Right hindlimb (tissue), 1 donor: ENCODE measurements around the gene PPP1R3C.

ENCODE experiments used
- DNase-seq: peaks from one replicate; pipeline ENCODE4 v3.0.0-alpha.2; 2018

The PPP1R3C gene

GRCh38 chr10:91629715-91630549 is 2.9 kb downstream of the PPP1R3C start:
- no peak for DNase-seq

DNA sequence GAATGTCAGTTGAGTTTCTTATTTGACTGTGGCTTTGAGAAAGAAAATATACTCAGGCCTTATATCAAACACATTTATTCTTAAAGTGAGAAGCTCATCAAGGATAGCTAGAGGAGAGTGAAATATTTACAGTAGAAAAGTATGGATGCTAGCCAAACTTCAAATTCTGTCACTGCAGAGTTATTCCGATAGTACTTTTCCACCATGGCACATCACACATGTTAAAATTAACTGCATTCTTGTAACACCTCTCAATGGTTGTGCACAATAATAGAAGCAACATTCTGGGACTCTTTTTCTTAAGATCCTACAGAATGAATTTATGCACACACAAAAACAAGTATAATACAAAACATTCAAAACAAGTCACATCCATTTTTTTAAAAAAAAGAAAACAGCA is 4.5 kb downstream of the PPP1R3C start:
- DNase-seq = no peak

GRCh38 chr10:91627344-91628102 is 5.3 kb downstream of the PPP1R3C start:
- DNase-seq = no peak

DNA sequence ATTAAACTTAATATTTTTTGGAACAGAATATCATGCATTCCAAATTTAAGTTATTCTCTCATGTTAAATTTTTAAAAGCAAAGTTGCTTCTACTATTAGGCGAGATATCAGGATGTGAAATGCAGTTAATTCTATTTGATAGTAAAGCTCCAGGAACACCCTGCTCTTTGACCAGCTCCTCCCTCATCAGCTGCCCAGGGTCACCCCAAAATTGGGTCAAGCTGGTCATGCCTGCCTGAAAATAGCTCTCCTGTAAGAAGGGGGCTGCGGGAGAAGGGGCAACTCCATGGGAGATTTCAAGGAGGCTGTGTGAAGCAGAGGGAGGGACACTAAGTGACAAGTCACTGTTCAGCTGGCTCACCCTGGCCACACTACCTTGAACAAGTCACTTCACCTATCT is 5.9 kb downstream of the PPP1R3C start:
- no peak for DNase-seq

DNA sequence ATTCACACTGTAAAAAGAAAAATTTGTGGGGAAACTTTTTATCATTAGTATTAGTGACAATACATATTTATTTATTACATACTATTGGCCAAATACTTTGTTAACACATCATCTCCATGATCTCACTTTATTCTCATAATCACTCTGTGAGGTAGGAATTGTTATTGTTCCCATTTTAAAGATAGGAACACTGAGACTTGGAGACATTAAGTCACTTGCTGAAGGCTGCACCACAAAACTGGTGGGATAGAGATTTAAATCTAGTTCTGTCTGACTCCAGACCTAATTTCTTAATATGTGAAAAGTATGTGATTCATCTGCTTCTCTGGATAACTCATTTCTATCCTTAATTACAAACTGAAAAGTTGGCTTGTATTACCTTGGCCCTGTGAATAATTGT is 8.2 kb downstream of the PPP1R3C start:
- DNase-seq = no peak

DNA sequence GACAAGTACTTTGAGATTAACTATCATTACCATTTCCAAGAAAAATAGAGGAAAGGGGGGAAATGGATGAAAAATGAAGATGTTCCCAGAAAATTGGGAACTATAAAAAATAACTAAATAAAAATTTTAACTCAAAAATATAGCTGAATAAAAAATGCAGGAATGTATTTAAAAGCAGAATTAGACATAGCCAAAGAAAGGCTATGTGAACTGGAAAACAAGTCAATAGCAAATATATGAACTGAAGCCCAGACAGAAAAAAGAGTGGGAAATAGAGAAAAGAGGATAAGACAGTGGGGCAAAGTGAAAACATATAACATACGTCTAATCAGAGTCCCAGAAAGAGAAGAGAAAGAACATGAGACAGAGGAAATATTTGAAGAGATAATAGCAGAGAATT is 10.3 kb downstream of the PPP1R3C start:
- no peak for DNase-seq

DNA sequence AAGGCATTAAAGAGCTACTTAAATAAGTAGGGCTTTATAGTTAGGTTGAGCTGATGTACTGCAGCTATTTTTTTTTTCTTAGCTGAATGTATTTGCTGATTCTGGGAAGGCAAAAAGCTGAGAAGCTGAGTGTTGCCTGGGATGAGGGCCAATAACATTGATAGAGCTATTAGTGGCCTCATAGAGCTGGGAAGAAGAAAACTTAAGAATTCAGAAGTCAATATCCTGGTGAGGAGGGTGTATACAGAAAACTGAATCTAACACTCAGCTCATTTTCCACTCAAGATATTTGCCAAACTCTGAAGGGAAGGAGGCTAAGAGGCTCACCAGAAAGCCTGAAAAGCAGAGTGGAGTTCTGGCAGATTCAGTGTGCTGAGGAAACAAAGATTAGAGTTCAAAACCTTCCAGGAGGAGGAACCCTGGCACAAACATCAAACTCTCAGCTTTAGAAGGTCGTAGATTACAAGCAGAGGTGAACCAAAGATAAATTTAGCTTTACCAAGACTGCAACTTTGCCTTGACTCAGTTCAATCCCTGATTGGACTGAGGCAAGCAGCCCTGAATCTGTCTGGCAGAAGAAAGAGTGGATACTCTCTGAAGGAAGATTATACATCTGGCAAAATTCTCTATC is 11.3 kb downstream of the PPP1R3C start:
- no peak for DNase-seq

- no peak for DNase-seq
These were observed 15.7 kb downstream of the PPP1R3C start for GRCh38 chr10:91617072-91617609.

DNA sequence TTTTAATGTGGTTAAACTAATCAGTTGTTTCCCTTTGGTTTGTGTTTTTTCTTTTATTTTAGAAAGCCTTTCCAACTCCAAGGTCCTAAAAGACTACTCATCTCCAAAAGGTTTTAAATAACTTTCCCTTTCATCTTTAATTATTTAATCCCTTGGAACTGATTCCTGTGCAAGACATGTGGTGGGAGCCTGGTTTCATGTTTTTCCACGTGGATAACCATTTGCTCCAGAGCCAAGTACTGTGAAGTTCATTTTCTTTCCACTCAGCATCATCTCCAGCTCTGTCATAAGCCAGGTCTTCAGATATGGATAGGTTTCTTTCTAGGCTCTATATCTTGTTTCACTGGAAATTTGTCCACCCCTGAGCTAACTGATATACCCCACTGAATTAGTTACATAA is 16.7 kb downstream of the PPP1R3C start:
- DNase-seq = no peak

- DNase-seq = no peak
These were observed 18.6 kb downstream of the PPP1R3C start for GRCh38 chr10:91614225-91614624.

DNA sequence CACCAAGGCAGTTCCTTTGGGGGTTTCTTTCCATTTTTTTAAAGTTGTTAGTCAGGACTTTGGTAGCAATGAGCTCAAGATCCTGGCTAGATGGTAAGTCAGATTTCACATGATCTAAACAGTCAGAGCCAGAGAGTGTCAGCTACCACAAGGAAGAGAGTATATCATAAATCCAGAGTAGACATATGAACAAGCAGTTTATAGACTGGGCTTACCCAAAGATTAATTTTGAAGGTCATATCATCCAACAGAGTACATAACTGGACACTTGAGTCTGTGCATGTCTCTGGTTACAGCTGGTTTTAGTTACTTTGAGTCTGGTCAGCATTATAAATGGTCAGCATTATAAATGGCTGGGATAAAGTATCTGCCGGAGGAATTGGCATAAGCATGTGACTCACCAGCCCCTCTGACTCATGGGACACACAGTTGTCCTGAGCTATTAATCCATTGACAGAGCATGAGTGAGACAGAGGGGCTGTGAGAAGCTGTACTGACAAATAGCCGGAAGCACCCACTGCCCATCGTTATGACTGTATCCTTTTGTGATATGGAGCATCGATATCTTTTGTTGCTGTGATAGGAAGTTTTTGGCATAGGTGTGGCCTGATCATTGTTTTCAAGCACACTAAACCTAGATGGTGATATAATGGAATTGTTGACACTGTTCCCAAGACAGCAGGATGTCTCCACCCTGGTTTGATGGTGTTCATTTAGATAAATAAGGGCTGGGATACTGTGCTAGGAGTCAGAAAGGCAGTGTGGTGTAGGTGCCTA is 19.3 kb downstream of the PPP1R3C start:
- DNase-seq = no peak

GRCh38 chr10:91610919-91611318 is 22.0 kb downstream of the PPP1R3C start:
- DNase-seq = no peak

DNA sequence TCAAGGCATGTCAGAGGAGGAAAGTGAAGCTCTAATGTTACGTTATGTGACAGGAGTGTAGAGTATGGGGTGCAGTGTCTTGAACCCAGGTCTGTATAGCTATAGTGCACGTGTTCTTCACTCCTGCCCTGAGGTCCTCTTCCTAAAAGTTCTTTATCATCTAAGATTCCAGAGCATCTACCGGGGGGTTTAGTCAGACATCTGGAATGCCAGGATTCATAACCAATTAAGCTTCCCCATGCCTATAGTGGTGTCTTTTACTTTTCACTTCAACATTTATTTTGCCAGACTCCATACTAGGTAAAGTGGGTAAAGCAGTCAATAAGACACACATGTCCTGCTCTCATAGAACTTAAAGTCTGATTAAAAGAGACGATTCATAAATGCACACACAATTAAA is 22.4 kb downstream of the PPP1R3C start:
- DNase-seq = no peak

DNA sequence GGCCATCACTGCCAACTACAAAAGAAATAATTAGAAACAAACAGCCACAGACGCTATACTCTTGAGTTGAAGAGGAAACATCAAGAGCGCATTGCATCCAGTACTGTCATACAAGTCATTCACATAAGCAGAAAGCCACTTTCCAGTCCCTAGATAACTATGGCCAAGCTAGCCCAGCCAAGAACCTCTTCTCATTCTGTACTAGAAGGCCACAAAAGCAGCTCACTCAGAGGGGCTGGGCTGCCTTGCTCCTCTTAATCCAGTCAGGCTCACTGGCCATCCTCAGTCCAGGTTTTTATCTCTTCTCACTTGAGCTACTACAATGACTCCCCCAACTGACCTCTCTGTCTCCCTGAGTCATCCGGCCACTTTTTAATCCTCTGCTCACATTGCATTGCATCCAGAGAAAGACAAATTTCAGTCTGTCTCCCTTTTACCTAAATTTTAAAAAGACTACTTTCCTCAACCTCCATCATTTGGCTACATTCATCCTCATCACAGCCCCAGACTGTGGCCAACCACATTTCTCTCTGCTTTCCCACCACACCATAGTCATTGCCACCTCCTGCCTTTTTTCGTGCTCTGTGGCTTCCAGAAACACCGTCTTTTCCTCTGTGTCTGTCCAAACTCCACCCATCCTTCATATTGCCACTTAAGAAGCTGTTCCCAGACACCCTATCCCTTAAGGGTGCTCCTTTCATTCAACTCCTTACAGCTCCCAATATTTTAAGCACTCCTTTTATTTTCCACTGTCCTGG is 25.0 kb downstream of the PPP1R3C start:
- no peak for DNase-seq

DNA sequence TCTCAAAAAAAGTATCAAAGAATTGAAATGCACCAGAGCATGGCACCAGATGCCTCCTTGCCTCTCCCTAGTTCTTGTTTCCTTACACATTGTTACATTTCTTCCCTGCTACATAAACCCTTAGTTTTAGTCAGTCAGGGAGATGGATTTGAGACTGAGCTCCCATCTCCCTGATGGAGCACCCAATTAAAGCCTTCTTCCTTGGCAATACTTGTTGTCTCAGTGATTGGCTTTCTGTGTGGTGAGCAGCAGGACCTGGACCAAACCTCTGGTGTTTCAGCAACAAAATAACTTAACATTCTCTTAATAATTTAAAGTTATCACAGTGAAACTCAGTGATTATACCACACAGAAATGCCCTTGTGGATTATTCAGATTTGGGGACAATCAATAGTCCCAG is 26.9 kb downstream of the PPP1R3C start:
- DNase-seq = no peak

- DNase-seq = no peak
These were observed 28.0 kb downstream of the PPP1R3C start for GRCh38 chr10:91604553-91605534.

- DNase-seq = no peak
These were observed 28.9 kb downstream of the PPP1R3C start for GRCh38 chr10:91603931-91604331.

DNA sequence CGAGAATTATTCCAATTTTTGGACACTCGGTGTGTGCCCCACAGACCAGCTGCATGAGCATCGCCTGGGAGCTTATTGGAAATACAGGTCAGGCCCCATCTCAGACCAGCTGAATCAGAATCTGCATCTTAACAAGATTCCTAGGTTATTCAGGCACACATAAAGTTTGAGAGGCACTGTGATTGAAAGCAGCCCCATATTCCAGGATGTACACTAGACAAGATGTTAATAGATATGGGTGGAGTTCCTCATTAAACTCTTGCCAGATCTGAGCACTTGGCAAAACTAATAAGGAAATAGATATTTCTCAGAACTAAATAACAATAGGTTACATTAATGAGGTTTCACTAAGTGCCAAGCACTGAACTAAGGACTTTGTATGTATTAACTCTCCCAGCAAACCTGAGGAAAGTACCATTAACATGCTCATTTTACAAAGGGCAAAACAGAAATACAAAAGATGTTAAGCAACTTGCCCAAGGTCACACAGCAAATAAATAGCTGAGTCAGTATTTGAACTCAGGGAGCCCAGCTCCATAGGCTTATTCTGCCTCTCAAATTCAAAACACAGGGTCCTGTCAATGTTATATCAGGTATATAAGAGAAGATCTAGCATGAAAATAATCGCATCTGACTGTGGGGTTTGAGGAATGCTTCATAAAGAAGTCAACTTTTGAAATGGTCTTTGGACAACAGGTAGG is 29.9 kb downstream of the PPP1R3C start:
- DNase-seq = no peak

DNA sequence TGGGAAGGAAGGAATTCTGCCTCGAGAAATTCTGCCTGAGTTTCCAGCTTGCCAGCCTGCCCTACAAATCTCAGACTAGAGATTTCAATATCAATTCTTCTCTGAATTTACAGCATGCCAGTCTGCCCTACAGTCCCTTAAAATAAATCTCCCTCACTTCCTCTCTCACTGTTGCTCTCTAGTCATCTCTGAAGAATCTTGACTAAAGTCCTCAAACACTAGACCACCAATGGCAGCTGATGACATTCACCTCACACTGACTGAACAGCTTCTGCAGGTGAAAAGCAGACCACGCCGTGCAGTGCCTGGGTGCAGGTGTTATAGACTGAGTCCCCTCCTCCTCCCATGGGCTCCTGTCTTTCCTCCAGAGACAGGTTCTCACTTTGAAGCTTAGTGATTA is 30.4 kb downstream of the PPP1R3C start:
- no peak for DNase-seq

DNA sequence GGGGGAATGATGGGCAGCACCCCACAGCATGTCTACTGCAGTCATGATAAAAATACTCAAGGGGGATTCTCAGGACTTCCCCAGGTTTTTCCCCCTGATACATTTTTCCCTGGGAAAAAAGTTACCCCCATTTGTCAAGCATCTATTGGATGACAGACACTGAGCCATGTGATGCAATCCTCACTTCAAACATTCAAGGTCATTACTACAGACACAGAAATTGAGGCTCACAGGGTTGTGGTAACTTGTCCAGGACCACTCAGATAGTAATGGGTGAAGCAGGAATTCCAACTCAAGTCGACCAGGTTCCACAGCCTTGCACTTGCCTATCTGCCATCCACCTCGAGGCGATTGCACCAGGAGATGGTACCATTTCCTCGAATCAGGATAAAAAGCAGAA is 31.7 kb downstream of the PPP1R3C start:
- no peak for DNase-seq
